ENCODE measurements around the gene IPCEF1. TPM values are rescaled to one million over a fixed set of nuclear protein-coding genes. Genes with fewer than 3 reads are reported as not detected.
A peak's percentile ranks its signal among the peaks of the same experiment; 100 is the strongest.

Gene IPCEF1
- total and polyA plus RNA-seq, 2 experiments from 2014 or later, result 0.15 TPM; not detected in 1

DNA sequence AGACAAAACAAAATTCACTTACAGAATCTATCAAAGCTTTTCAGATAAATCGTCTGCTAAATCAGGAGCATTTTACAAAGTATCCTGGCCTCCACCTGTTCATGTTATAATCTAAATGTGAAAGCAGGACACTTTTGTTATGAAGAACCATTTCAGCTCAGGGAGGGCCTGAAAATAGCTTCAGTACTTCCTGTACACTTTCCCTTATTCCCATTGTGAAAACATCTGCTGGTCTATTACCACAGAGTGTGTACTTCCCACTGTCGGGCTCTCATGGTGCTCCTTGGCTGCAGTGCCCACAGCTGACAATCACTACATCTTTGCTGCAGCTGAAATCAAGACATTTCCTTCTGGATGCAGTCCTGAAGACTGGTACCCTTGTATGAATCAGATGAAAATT lies 189.5 kb downstream of the IPCEF1 start:
- Histone ChIP-seq H3K27me3 (no peaks in the 10 kb centered on the region), H3K9me3 (ENCODE audit: low read depth) (no peaks in the 10 kb centered on the region), H3K4me1 (ENCODE audit: low read depth) (no peaks in the 10 kb centered on the region), H3K36me3 (no peaks in the 10 kb centered on the region), H3K27ac (no peak overlapping the region), H3K4me3 (no peak overlapping the region)
- no peak for DNase-seq (ENCODE audit: low read depth in 1 of 2, low spot score in 1 of 2)
- TF ChIP-seq, protein P1, sequence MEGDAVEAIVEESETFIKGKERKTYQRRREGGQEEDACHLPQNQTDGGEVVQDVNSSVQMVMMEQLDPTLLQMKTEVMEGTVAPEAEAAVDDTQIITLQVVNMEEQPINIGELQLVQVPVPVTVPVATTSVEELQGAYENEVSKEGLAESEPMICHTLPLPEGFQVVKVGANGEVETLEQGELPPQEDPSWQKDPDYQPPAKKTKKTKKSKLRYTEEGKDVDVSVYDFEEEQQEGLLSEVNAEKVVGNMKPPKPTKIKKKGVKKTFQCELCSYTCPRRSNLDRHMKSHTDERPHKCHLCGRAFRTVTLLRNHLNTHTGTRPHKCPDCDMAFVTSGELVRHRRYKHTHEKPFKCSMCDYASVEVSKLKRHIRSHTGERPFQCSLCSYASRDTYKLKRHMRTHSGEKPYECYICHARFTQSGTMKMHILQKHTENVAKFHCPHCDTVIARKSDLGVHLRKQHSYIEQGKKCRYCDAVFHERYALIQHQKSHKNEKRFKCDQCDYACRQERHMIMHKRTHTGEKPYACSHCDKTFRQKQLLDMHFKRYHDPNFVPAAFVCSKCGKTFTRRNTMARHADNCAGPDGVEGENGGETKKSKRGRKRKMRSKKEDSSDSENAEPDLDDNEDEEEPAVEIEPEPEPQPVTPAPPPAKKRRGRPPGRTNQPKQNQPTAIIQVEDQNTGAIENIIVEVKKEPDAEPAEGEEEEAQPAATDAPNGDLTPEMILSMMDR (IDR thresholded peaks at IDR 0.05; ENCODE audit: low read depth, low read length), result no peak

DNA sequence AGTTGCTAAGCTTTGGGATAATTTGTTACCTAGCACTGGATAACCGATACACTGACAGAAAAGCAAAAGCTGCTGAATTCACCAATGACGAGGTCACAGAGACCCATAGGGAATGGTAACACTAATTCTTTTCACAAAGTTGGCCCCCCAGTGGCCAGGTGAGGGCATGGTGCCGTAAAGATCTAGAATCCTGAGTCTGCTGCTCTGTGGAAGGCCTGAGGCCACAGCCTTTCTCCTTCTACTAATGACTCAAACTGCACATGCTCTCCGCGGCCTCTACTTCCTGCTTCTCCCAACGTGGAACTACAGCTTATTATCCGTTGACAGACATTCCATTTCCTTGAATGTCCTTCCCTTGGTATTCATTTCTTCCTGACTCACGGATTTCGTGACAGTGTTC lies 190.5 kb downstream of the IPCEF1 start:
- Histone ChIP-seq H3K36me3 (no peaks in the 10 kb centered on the region), H3K27me3 (no peaks in the 10 kb centered on the region), H3K4me3 (no peak overlapping the region), H3K27ac (no peak overlapping the region), H3K9me3 (ENCODE audit: low read depth) (no peaks in the 10 kb centered on the region), H3K4me1 (ENCODE audit: low read depth) (no peaks in the 10 kb centered on the region)
- DNase-seq (ENCODE audit: low read depth in 1 of 2, low spot score in 1 of 2), result no peak
- TF ChIP-seq, protein P1 (IDR thresholded peaks at IDR 0.05; ENCODE audit: low read depth, low read length), result no peak

DNA sequence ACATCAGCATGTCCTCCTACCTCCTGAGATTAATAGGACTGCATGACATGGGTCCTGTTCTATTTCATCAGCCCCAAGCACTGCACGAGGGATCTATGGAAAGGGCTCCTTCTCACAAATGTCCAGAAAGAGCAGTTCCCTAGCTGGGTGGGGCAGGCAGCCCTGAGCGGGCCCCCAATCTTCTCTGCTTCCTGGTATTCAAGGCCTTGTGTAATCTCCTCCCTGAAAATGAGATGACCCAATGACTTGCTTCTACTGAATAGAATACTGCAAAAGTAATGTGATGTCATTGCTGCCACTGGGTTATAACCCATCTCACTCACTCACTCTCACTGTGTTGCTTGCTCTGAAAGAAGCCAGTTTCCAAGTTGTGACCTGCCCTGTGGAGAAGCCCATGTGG lies 191.1 kb downstream of the IPCEF1 start:
- TF ChIP-seq, protein P1 (IDR thresholded peaks at IDR 0.05; ENCODE audit: low read depth, low read length), result no peak
- Histone ChIP-seq H3K27ac (no peak overlapping the region), H3K27me3 (no peaks in the 10 kb centered on the region), H3K4me3 (no peak overlapping the region), H3K36me3 (no peaks in the 10 kb centered on the region), H3K4me1 (ENCODE audit: low read depth) (no peaks in the 10 kb centered on the region), H3K9me3 (ENCODE audit: low read depth) (no peaks in the 10 kb centered on the region)
- no peak for DNase-seq (ENCODE audit: low read depth in 1 of 2, low spot score in 1 of 2)

DNA sequence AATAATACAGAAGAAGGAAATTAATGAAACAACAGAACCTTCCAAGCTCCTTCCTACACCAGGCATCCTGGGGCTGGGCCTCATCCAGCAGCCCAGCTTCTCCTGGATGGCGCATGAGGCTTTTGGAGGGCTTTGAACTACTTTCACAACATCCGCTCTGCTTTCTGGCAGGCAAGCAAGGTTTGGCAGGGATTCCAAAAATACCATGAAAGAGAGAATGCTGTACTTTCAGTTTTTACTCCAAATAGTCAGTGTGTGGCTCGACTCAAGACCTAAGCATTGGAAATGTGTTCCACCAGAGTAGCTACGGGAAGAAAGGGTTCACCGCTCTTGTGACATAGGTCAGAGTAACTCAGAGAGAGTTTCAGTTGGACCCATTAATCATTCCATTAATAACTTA lies 192.2 kb downstream of the IPCEF1 start:
- no peak overlapping the region for H3K4me3 ChIP-seq
- H3K36me3 ChIP-seq, result no peaks in the 10 kb centered on the region
- peak in 1 of 2 donors; percentile 95 for DNase-seq (ENCODE audit: low read depth in 1 of 2, low spot score in 1 of 2)
- TF ChIP-seq, protein P1 (IDR thresholded peaks at IDR 0.05; ENCODE audit: low read depth, low read length), result no peak
- no peak overlapping the region for H3K27ac ChIP-seq
- H3K9me3 ChIP-seq (ENCODE audit: low read depth), result no peaks in the 10 kb centered on the region
- no peaks in the 10 kb centered on the region for H3K27me3 ChIP-seq
- no peaks in the 10 kb centered on the region for H3K4me1 ChIP-seq (ENCODE audit: low read depth)

DNA sequence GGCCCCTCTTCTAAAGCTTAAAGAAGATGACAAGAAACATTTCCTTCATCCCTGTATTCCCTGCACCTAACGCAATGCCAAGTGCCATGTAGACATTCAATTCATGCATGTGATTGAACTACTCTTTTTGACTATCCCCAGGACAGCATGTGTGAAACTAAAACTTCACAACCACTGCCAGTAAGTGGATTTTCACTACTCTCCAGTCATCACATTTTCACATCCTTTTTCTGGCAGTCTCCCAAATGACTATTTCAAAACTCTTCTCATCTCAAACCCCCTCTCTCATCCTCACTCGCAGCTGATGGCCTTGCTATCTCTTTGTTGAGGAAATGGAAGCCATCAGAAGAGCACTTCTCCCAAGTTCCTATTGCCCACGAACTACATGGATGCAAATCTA lies 194.9 kb downstream of the IPCEF1 start:
- H3K27me3 ChIP-seq, result no peaks in the 10 kb centered on the region
- TF ChIP-seq, protein P1 (IDR thresholded peaks at IDR 0.05; ENCODE audit: low read depth, low read length), result no peak
- H3K36me3 ChIP-seq, result no peaks in the 10 kb centered on the region
- H3K27ac ChIP-seq, result no peak overlapping the region
- no peaks in the 10 kb centered on the region for H3K9me3 ChIP-seq (ENCODE audit: low read depth)
- H3K4me1 ChIP-seq (ENCODE audit: low read depth), result no peaks in the 10 kb centered on the region
- no peak overlapping the region for H3K4me3 ChIP-seq
- peak in 1 of 2 donors; percentile 10 for DNase-seq (ENCODE audit: low read depth in 1 of 2, low spot score in 1 of 2)

DNA sequence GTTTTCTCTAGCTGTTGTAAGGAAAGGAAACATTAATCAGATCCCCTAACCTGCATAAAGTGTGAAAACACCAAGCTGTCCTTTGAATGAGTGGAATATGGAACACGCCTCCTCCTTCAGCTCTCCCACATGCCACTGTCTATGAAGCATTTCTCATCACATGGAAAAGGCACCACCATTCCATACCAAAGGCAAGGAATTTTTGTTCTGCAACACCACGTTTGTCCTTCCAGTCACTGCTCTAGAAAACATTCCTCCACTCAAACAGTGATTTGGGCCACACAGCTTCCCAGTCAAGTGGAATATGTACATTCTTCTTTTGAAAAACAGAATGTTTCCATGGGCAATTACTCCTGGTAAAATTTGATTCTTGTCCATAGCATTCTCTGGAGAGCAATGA lies 197.5 kb downstream of the IPCEF1 start:
- H3K9me3 ChIP-seq (ENCODE audit: low read depth), result no peaks in the 10 kb centered on the region
- no peaks in the 10 kb centered on the region for H3K36me3 ChIP-seq
- no peak for DNase-seq (ENCODE audit: low read depth in 1 of 2, low spot score in 1 of 2)

More for the DNA sequence above, 197.5 kb downstream of the IPCEF1 start:
- no peak overlapping the region for H3K4me3 ChIP-seq
- H3K27me3 ChIP-seq, result no peaks in the 10 kb centered on the region
- no peaks in the 10 kb centered on the region for H3K4me1 ChIP-seq (ENCODE audit: low read depth)
- no peak overlapping the region for H3K27ac ChIP-seq
- TF ChIP-seq, protein P1 (IDR thresholded peaks at IDR 0.05; ENCODE audit: low read depth, low read length), result no peak
